CD4-positive, alpha-beta T cell treated with Interleukin-17A for 1 hour (primary cell): Measurements from ENCODE around the gene LGALS4.
"Not testable (repeated sequence)": the region's sequence is repeated elsewhere in the genome, so short reads cannot be mapped to it uniquely, and the experiment has no call there.

Experiments used
- DNase-seq: peaks from one replicate; pipeline ENCODE4 v3.0.0-alpha.2; 2020

LGALS4 gene

GRCh38 chr19:38812841-38813320 is at the start of gene LGALS4:
Gene LGALS4, minus strand, starts transcription at chr19:38812945. Its CDS starts 59 bp downstream, at chr19:38812886.
- no peak for DNase-seq

GRCh38 chr19:38861368-38861767 is 48.6 kb upstream of the LGALS4 start:
- DNase-seq, result no peak

DNA sequence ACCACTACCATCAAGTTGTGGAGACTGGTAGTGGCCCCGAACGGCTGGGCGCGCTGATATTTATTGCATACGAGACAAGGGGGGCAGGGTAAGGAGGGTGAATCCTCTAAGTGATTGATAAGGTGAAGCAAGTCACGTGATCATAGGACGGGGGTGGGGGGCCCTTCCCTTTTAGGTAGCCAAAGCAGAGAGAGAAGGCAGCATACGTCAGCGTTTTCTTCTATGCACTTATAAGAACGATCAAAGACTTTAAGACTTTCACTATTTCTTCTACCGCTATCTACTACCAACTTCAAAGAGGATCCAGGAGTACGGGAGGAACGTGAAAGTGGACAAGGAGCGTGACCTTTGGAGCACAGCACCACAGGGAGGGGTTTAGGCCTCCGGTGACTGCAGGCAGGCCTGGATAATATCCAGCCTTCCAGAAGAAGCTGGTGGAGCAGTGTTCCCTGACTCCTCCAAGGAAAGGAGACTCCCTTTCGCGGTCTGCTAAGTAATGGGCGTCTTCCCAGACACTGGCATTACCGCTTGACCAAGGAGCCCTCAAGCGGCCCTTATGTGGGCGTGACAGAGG is 47.0 kb upstream of the LGALS4 start:
- DNase-seq, result not testable (repeated sequence)

DNA sequence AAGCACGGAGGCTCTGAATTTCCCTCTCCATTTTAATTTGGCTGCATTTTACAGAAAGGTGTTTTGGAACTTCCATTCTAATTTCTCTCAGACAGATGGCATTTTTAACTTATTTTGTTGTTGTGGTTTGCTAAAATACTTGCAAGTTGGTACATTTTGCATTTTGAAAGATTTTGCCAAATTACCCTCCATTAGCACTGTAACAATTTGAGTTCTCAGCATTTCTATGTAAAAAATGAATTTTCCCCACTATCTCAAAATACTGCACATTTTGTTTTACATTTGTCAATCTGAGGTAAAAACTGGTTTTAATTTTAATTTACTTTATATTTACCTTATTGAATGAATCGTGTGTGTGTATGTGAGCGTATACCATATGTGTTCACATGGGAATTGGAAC is 44.1 kb upstream of the LGALS4 start:
- DNase-seq, result no peak

- not testable (repeated sequence) for DNase-seq
Observed at GRCh38 chr19:38855751-38856150, 43.0 kb upstream of the LGALS4 start.

GRCh38 chr19:38854961-38855360 is 42.2 kb upstream of the LGALS4 start:
- not testable (repeated sequence) for DNase-seq

DNA sequence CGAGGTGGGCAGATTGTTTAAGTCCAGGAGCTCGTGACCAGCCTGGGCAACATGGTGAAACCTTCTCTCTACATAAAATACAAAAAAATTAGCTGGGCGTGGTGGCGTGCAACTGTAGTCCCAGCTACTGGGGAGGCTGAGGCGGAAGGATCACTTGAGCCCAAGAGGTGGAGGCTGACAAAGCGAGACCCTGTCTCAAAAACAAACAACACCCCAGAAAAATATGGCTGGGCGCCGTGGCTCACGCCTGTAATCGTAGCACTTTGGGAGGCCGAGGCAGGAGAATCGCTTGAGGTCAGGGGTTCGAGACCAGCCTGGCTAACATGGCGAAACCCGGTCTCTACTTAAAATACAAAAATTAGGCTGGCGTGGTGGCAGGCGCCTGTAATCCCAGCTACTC is 40.5 kb upstream of the LGALS4 start:
- no peak for DNase-seq

DNA sequence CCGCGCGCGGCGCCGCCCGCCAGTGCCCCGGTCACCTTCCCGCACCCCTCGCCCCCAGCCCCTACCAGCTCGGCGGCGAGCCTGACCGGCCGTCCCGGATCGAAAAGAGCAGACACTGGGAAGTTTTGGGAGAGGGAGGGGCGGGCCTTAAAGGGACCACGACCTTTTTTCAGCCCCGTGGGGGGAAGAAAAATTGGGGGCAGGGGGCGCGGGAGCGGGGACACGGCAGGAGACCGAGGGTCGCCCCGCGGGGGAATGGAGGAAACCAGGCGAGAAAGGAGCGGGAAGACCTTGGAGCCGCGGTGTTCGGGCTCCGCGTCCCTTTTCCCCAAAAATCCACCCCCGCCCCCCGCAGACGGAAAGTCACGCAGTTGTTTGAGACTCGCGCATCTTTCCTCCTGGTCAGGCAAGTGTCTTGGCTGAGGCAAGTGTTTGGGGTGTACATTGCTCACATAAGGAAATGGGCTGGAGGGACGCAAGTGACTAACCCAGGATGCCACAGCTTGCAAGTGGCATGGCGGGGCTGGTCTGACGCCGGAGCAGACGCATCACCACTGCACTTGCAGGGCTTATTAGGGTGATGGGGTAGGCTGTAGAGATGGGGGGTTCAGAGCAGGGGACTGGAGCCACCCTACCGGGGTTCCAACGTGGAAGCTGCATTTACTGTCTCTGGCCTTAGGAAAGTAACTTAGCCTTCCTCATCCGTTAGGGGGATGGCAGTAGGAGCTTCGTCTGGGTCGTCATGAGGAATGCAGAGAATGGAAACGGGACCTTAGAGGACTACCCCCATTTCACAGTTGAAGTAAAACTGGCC is 39.7 kb upstream of the LGALS4 start:
- DNase-seq, result peak; percentile 75

GRCh38 chr19:38851622-38852230 is 39.0 kb upstream of the LGALS4 start:
- DNase-seq, result peak; percentile 91

- peak; percentile 56 for DNase-seq
Observed at GRCh38 chr19:38850976-38851621, 38.4 kb upstream of the LGALS4 start.

GRCh38 chr19:38850436-38850975 is 37.8 kb upstream of the LGALS4 start:
- no peak for DNase-seq

GRCh38 chr19:38849860-38850435 is 37.2 kb upstream of the LGALS4 start, which contains the start of gene HNRNPL:
Gene HNRNPL, minus strand, starts transcription at chr19:38849986. Its CDS starts 20 bp downstream, at chr19:38849966.
- peak; percentile 100 for DNase-seq

DNA sequence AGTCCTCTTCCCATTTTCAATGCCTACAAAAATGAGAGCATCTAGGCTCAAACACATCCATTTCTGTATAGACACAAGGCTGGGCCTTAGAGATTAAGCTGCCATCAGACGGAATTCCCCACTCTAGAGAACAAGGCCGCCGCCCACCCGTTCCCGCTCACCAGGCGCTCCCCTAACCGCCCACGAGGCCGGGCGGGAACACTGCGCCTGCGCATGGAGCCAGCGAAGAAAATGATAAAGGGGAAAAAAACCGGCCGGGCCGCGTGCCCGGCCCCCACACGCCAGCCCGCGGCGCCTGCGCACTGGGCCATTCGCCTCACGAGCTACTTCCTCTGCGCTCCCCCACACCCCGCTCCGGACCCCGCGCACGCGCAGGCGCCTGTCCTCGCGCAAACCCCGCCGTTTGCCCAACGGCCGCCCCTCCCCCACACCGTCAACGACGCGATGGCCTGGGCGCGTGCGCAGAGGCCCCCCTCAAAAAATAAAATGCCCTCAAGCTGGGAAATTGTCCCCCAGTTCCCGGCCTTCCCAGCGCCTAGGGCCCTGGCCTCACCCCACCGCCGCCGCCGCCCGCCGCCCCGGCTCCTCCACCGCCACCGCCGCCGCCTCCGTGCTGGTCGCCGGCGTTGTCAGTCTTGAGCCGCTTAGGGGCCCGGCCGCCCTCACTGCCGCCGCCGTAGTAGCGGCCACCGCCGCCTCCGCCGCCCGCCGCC is 36.6 kb upstream of the LGALS4 start:
- peak; percentile 97 for DNase-seq

- DNase-seq, result no peak
Observed at GRCh38 chr19:38848299-38849146, 35.8 kb upstream of the LGALS4 start.

- DNase-seq, result no peak
Observed at GRCh38 chr19:38846097-38846496, 33.4 kb upstream of the LGALS4 start.

DNA sequence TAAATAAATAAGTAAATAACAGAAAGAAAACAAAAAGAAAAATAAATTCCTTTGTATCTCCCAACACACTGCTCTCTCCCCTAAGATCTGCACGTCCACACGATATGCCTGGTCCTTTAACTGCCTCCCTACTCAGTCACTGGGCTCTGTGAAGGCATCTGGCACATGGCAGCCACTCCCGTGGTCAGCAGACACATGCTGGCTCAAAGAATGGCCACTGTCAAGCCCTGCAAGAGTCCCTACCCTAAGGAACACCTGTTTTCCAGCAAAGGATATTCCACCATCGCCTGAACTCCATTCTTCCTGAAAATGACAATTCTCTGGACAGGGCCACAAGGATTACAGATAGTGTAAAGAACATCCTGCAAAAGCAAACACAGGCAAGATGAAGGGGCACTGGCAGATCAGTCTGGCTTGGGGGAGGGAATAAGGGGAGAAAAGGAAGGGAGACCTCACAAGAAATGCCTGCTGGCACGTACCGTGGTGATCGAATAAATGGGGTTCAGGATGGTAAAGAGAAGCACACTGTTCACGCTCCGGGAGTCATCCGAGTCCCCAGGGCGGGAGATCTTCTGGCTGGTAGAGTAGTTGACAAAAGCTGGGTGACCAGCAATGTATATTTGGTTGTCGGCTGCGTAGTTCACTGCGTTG is 32.8 kb upstream of the LGALS4 start:
- no peak for DNase-seq

DNA sequence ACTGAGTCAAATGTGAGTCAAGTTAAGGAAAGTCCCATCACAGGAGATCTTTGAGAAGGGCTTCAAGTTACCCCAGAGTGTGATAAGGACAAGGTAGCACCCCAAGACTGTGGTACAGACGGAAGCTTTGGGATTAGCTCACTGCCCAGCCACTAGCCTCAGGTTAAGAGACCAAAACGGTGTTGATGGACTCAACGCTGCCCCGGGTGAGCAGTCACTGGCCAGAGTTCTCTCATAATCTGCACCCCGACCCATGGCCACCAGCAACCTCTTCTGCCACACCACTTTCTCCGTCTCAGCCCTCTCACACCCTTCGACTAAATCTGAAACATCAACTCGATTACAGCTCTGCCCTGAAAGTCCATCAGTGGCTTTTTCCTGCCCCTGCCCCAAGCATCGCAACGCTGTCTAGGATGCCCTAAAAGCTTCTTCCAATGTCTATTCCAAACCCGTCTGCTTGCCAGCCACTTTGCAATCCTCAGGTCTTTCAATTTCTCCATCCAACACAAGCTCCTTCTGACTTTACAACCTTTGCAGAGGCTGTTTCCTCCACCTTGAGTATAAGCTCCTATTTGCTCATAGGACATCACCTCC is 31.4 kb upstream of the LGALS4 start:
- no peak for DNase-seq

DNA sequence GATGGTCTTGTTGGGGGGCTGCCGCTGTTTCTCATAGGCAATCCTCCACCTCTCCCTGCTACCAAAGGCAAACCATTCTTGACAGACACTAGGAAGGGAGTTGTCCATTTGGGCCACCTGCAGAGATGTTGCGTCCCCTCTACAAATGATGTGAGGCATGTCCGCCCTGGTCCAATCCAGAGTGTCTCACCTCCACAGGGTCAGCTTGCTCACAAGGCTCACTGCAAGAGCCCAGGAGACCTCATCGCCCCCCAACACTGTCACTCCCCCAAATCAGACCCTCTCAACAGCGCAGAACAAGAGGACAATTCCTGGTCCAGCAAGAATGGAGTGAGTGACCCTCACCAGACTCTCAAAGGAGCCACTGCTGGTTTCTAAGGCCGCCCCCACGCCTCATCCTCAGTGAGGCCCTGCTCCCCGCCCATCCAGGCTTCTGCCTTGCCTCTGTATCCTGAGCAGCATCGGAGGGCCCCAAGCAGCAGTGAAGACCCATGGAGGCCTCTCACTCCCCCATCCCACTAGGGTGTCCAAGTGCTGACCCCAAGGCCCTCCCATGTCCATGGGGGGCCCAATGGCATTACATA is 30.5 kb upstream of the LGALS4 start:
- DNase-seq, result no peak

DNA sequence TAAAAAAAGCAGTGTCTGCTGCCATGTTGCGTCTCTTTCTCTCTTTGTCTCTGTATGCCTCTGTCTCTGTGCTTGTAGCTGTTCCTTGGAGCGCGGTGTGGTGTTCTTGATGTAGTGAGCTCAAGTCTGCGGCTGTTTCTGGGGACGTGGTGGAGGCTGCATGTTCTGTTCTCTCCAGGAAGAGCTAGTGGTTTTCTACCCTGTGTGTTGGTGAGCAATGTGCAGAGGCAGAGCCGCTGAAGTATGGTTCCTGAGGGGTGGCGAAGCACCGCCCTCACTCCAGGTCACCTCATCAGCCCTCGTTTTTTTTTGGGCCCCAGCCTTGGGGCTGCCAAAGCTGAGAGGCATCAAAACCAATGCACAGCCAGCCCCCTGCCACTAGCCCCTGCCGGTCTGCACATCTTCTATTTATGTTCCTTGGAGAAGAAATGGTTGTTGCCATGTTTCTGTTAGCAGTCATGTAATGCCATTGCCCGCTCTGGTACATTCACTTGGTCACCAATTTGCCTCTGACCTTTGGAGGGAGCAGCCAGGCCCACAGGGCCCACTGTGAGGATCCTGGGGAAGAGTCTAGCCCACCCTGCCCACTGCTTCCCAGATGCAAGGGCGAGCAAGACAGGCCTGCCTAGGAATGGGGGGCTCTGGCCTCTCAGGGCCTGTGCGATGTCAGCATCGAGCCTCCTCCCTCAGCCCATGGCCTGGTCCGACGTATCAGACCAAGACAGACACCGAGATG is 29.9 kb upstream of the LGALS4 start:
- peak; percentile 79 for DNase-seq
